D721Med (cell line): ENCODE results near the gene KLHL5.

Source experiments
- DNase-seq: peaks from one replicate; pipeline ENCODE4 v3.0.0; 2011; ENCODE audit warnings: low spot score; ENCODE audit not compliant: insufficient read length
- FAIRE-seq: peaks from 2 replicates; lab custom pipeline; 2011; peaks lifted over from hg19 to GRCh38; lab: Jason Lieb, UNC
- TF ChIP-seq, protein P1 (sequence below): IDR thresholded peaks from 2 replicates; pipeline ENCODE4 v1.5.1; 2012; ENCODE audit warnings: mild to moderate bottlenecking, control low read depth; ENCODE audit not compliant: insufficient read depth; ENCODE audit errors: missing control alignments

KLHL5 gene

DNA sequence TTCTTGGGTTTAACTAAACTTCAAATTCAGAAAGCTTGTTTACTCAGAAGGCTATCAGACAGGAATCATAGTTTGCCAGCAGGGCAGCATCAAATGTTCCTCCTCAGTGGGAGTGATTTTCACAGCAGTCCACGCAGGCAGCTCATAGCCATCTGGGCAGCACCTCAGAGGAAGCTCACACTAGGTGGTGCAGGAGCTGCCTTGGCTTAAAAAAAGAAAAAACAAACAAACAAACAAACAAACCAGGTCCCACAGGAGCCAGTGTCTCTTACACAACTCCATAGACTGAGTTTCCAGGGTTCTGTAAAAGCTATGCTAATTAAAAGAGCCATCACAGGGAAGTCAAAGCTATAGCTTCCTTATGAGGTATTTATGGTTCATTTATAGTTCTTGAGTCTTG is 10.5 kb upstream of the KLHL5 start:
- TF ChIP-seq, protein P1, sequence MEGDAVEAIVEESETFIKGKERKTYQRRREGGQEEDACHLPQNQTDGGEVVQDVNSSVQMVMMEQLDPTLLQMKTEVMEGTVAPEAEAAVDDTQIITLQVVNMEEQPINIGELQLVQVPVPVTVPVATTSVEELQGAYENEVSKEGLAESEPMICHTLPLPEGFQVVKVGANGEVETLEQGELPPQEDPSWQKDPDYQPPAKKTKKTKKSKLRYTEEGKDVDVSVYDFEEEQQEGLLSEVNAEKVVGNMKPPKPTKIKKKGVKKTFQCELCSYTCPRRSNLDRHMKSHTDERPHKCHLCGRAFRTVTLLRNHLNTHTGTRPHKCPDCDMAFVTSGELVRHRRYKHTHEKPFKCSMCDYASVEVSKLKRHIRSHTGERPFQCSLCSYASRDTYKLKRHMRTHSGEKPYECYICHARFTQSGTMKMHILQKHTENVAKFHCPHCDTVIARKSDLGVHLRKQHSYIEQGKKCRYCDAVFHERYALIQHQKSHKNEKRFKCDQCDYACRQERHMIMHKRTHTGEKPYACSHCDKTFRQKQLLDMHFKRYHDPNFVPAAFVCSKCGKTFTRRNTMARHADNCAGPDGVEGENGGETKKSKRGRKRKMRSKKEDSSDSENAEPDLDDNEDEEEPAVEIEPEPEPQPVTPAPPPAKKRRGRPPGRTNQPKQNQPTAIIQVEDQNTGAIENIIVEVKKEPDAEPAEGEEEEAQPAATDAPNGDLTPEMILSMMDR: no peak
- DNase-seq: no peak
- FAIRE-seq: no peak

DNA sequence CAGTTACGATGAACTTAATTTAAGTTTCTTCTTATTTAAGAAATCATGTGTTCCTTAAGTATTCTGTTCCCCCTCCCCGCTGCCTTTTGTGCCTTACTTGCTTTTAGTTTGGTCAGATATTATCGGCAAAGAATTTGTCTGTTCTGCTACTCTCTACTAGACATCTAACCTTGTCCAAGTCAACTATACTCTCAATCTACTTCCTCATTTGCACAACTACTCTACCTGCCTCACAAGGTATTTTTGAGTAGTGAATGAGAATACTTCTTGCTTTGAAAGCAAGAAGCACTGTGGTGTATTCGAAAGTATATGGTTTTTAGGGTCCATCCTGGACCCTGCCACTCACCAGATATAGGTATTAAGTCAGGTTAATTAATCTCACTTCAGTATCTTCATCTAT is 8.0 kb upstream of the KLHL5 start:
- DNase-seq (no peak), FAIRE-seq (no peak)
- TF ChIP-seq, protein P1: no peak

DNA sequence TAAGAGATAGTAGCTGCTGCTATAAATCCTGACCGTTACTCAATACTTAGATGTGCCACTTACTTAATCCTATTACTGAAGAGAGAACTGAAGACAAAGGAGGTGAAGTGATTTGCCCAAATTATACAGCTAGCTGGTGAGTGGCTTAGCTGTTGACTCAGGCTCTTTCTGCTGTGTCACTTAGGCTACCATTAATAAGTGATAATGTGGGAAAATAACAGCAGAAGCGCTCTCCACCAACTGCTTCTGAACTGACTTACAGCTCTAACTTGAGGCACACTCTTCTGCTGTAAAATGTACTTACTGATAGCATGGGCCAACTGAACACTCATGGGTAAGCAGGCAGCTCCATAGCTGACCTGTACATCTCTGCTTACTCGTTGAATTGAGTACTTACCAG is 7.5 kb upstream of the KLHL5 start:
- TF ChIP-seq, protein P1: no peak
- FAIRE-seq: peak; percentile 72

DNA sequence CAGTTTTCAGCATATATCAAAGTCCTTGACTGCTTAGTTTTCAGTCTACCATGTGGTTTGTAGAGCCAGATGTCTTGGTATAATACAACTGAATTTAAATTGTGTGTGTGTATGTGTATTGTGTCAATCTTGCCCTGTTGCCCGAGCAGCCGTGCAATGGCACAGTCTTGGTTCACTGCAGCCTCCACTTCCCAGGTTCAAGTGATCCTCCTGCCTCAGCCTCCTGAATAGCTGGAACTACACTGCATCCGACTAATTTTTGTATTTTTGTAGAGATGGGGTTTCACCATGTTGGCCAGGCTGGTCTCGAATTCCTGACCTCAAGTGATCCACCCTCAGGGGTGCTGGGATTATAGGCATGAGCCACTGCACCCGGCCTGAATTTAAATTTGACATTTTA is 6.0 kb upstream of the KLHL5 start:
- TF ChIP-seq, protein P1: no peak
- FAIRE-seq (no peak), DNase-seq (no peak)

More for the DNA sequence above, 7.5 kb upstream of the KLHL5 start:
- DNase-seq: no peak

DNA sequence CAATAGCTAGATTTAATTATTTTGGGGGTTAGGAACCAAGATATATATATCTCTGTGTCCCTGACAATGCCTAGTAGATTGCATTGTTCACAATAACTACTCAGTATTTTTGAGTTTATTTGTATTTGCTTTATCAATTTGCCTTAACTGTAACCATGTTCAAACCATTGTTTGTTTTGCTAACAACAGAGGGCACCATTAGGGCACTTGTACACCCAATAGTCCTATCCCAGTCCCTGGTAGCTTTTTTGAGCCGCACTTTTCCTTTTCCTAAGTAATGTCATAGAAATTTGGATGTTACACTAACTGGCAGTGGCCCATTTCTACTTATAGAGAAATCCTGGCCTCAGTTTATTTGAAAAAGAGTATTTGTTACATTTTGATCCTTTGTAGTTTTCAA is 575 bp upstream of the KLHL5 start:
- no peak for FAIRE-seq
- TF ChIP-seq, protein P1: peak; percentile 6
- DNase-seq: no peak

DNA sequence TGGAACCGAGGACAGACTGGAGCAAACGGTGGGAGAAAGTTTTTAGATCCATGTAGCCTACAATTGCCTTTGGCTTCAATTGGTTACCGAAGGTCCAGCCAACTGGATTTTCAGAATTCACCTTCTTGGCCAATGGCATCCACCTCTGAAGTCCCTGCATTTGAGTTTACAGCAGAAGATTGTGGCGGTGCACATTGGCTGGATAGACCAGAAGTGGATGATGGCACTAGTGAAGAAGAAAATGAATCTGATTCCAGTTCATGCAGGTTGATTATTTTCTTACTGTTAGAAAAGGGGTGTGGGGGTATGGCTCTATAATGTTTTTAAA is 702 bp downstream of the KLHL5 start:
- FAIRE-seq (no peak), DNase-seq (no peak)
- TF ChIP-seq, protein P1: no peak

DNA sequence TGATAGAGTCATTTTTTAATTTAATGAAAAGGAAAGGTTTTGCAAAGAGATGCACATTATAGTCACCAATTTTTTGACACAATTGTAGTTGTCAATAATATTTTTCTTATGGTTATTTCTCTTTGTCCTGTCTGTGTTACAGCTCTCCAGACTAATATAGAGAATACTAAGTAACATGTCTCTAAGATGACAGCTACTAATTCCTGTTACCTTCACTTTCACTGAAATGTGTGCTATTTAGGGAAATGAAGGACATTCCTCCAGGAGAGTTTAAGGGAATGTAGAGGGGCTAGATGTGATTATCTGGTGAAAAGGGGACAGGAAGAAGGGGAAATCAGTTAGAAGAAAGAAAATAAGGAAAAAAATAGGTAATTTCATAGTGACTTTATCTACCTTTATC is 1.4 kb downstream of the KLHL5 start:
- no peak for FAIRE-seq
- no peak for DNase-seq
- TF ChIP-seq, protein P1: no peak
